H9 (cell line): ENCODE measurements around the gene ING1. TPM values are rescaled to one million over a fixed set of nuclear protein-coding genes. Genes with fewer than 3 reads are reported as not detected.

Source experiments
- DNase-seq: peaks from one replicate; pipeline ENCODE4 v3.0.0-alpha.2; 2017
- H2AFZ ChIP-seq: one replicate; pipeline ENCODE4 v1.6.1; 2013; ENCODE audit warnings: mild to moderate bottlenecking, low read length, control low read depth, moderate library complexity
- H2AK5ac ChIP-seq: 2 replicates; pipeline ENCODE4 v1.6.1; 2013; ENCODE audit warnings: low read length, control low read depth, mixed read lengths; ENCODE audit not compliant: insufficient read length
- H2BK120ac ChIP-seq: one replicate; pipeline ENCODE4 v1.6.1; 2013; ENCODE audit warnings: low read depth, mild to moderate bottlenecking, low read length, control low read depth, inconsistent platforms; ENCODE audit not compliant: poor library complexity, severe bottlenecking
- H2BK12ac ChIP-seq: 2 replicates; pipeline ENCODE4 v1.6.1; 2013; ENCODE audit warnings: low read length, control low read depth, mixed read lengths, low read depth; ENCODE audit not compliant: insufficient read length
- H2BK15ac ChIP-seq: 2 replicates; pipeline ENCODE4 v1.6.1; 2013; ENCODE audit warnings: low read depth, low read length, control low read depth
- H2BK20ac ChIP-seq: one replicate; pipeline ENCODE4 v1.6.1; 2013; ENCODE audit warnings: low read depth, mild to moderate bottlenecking, low read length, control low read depth, inconsistent platforms; ENCODE audit not compliant: poor library complexity, severe bottlenecking
- H2BK5ac ChIP-seq: 2 replicates; pipeline ENCODE4 v1.6.1; 2013; ENCODE audit warnings: low read length, control low read depth, mixed read lengths; ENCODE audit not compliant: insufficient read length
- H3K14ac ChIP-seq: 2 replicates; pipeline ENCODE4 v1.6.1; 2013; ENCODE audit warnings: low read length, control low read depth; ENCODE audit not compliant: insufficient read depth
- H3K18ac ChIP-seq: 2 replicates; pipeline ENCODE4 v1.6.1; 2013; ENCODE audit warnings: low read depth, mild to moderate bottlenecking, mixed read lengths, low read length, control low read depth; ENCODE audit not compliant: insufficient read length
- H3K23ac ChIP-seq: 2 replicates; pipeline ENCODE4 v1.6.1; 2013; ENCODE audit warnings: low read length, control low read depth, mixed read lengths, low read depth; ENCODE audit not compliant: insufficient read length
- H3K23me2 ChIP-seq: 2 replicates; pipeline ENCODE4 v1.6.1; 2013; ENCODE audit warnings: low read depth, mild to moderate bottlenecking, mixed read lengths, low read length, control low read depth; ENCODE audit not compliant: insufficient read length, poor library complexity, severe bottlenecking
- H3K27ac ChIP-seq: 2 replicates; pipeline ENCODE4 v1.5.1; 2013; ENCODE audit warnings: low read length, control low read depth, mixed read lengths, low read depth; ENCODE audit not compliant: insufficient read length
- H3K27me3 ChIP-seq: 2 replicates; pipeline ENCODE4 v1.6.1; 2013; ENCODE audit warnings: low read length, control low read depth, inconsistent platforms; ENCODE audit not compliant: insufficient read depth
- H3K4ac ChIP-seq: 2 replicates; pipeline ENCODE4 v1.6.1; 2013; ENCODE audit warnings: low read depth, mild to moderate bottlenecking, control low read depth, inconsistent platforms, low read length, moderate library complexity
- H3K4me1 ChIP-seq: 2 replicates; pipeline ENCODE4 v1.6.1; 2013; ENCODE audit warnings: low read length, control low read depth, inconsistent platforms; ENCODE audit not compliant: insufficient read depth
- H3K4me2 ChIP-seq: 2 replicates; pipeline ENCODE4 v1.6.1; 2013; ENCODE audit warnings: low read length, control low read depth, mixed read lengths; ENCODE audit not compliant: insufficient read length, insufficient read depth
- H3K56ac ChIP-seq: 2 replicates; pipeline ENCODE4 v1.6.1; 2013; ENCODE audit warnings: low read depth, mild to moderate bottlenecking, mixed read lengths, low read length, control low read depth; ENCODE audit not compliant: insufficient read length
- H3K79me1 ChIP-seq: 2 replicates; pipeline ENCODE4 v1.6.1; 2013; ENCODE audit warnings: low read depth, mild to moderate bottlenecking, moderate library complexity, low read length, control low read depth, inconsistent platforms; ENCODE audit not compliant: insufficient read depth, poor library complexity, severe bottlenecking
- H3K79me2 ChIP-seq: 2 replicates; pipeline ENCODE4 v1.6.1; 2013; ENCODE audit warnings: low read length, control low read depth, inconsistent platforms; ENCODE audit not compliant: insufficient read depth
- H3K9ac ChIP-seq: 2 replicates; pipeline ENCODE4 v1.6.1; 2013; ENCODE audit warnings: low read length, control low read depth, mixed read lengths; ENCODE audit not compliant: insufficient read length; ENCODE audit errors: extremely low read depth
- H3K9me3 ChIP-seq: one replicate; pipeline ENCODE4 v1.6.1; 2013; ENCODE audit warnings: low read depth, low read length, inconsistent platforms; ENCODE audit not compliant: control insufficient read depth
- H3T11ph ChIP-seq: one replicate; pipeline ENCODE4 v1.6.1; 2013; ENCODE audit warnings: mild to moderate bottlenecking, low read length, control low read depth, inconsistent platforms
- H4K20me1 ChIP-seq: one replicate; pipeline ENCODE4 v1.6.1; 2013; ENCODE audit not compliant: control insufficient read depth, insufficient read length, insufficient read depth
- H4K5ac ChIP-seq: 2 replicates; pipeline ENCODE4 v1.6.1; 2013; ENCODE audit warnings: low read depth, mild to moderate bottlenecking, mixed read lengths, low read length, control low read depth; ENCODE audit not compliant: insufficient read length
- H4K8ac ChIP-seq: replicated peaks from 2 replicates; pipeline ENCODE4 v1.6.1; 2013; ENCODE audit warnings: low read length, control low read depth, mixed read lengths, low read depth; ENCODE audit not compliant: insufficient read length
- H4K91ac ChIP-seq: 2 replicates; pipeline ENCODE4 v1.6.1; 2013; ENCODE audit warnings: low read depth, mild to moderate bottlenecking, moderate library complexity, mixed read lengths, low read length, control low read depth; ENCODE audit not compliant: insufficient read length
- H3K27ac Mint-ChIP-seq, 3 experiments: 2 replicates in 2 of 3; 3 replicates in 1 of 3; pipeline ENCODE4 v1.8.0; 2020 to 2021; ENCODE audit warnings: mixed read lengths in 3 of 3, mild to moderate bottlenecking in 1 of 3, moderate library complexity in 1 of 3
- H3K27me3 Mint-ChIP-seq: 2 replicates; pipeline ENCODE4 v1.8.0; 2021; ENCODE audit warnings: low read depth, mild to moderate bottlenecking, moderate library complexity, mixed read lengths
- H3K36me3 Mint-ChIP-seq, 3 experiments: 2 replicates in 2 of 3; 3 replicates in 1 of 3; pipeline ENCODE4 v1.8.0; 2020 to 2021; ENCODE audit warnings: low read depth in 3 of 3, mixed read lengths in 3 of 3; ENCODE audit not compliant: insufficient read depth in 1 of 3
- H3K4me1 Mint-ChIP-seq, 2 experiments: 2 replicates each; pipeline ENCODE4 v1.8.0; 2020; ENCODE audit warnings: mixed read lengths in 2 of 2
- H3K4me3 Mint-ChIP-seq, 2 experiments: 2 replicates in 1 of 2; 3 replicates in 1 of 2; pipeline ENCODE4 v1.8.0; 2020 to 2021; ENCODE audit warnings: mild to moderate bottlenecking in 2 of 2, mixed read lengths in 2 of 2, moderate library complexity in 1 of 2
- H3K9me3 Mint-ChIP-seq, 2 experiments: 2 replicates in 1 of 2; 3 replicates in 1 of 2; pipeline ENCODE4 v1.8.0; 2020; ENCODE audit warnings: mild to moderate bottlenecking in 2 of 2, mixed read lengths in 2 of 2, moderate library complexity in 1 of 2
- CTCF ChIP-seq: fragments of 200-600 bp; sonication (generic); conservative IDR thresholded peaks from 3 replicates; pipeline ENCODE4 v1.8.0; 2021; ENCODE audit warnings: antibody characterized with exemption, mild to moderate bottlenecking
- whole genome bisulfite sequencing: extraction: QIAGEN DNeasy Blood & Tissue Kit; methylation state at CpG from one replicate; pipeline ENCODE4 v1.1.7; 2013; ENCODE audit warnings: missing lambda C conversion rate, low lambda C conversion rate, mixed read lengths; ENCODE audit not compliant: insufficient read length; ENCODE audit errors: extremely low coverage; 5-methylcytosine and 5-hydroxymethylcytosine counted together
- total RNA-seq: library from RNA; stranded (reverse); gene quantifications from 2 replicates; pipeline ENCODE4 v1.2.1, GENCODE V29; 2021

The ING1 gene
- total RNA-seq, 1 experiment from 2014 or later, result 17.3 TPM

GRCh38 chr13:110731072-110731471, 17.6 kb downstream of the ING1 start:
- Histone ChIP-seq H2BK5ac (no peak overlapping the region), H2BK20ac (no peak overlapping the region), H3K27me3 (no peaks in the 10 kb centered on the region), H3K18ac (no peak overlapping the region), H2AK5ac (no peak overlapping the region), H4K91ac (no peak overlapping the region), H3K4me2 (no peak overlapping the region), H3K56ac (no peak overlapping the region), H4K20me1 (no peaks in the 10 kb centered on the region), H3K9me3 (no peaks in the 10 kb centered on the region), H3K79me2 (no peaks in the 10 kb centered on the region), H4K5ac (no peak overlapping the region), H2AFZ (no peak overlapping the region), H3T11ph (no peak overlapping the region), H2BK120ac (no peak overlapping the region), H3K4ac (no peak overlapping the region), H3K9ac (no peak overlapping the region), H3K14ac (no peak overlapping the region), H3K79me1 (no peaks in the 10 kb centered on the region), H2BK12ac (no peak overlapping the region), H3K23me2 (no peaks in the 10 kb centered on the region), H3K27ac (no peak overlapping the region), H3K4me1 (no peaks in the 10 kb centered on the region), H3K23ac (no peak overlapping the region), H4K8ac (no peak overlapping the region), H2BK15ac (no peak overlapping the region)
- no CpG with 5 or more reads among the region's 3 CpGs for whole genome bisulfite sequencing
- no peak overlapping the region for H3K4me3 Mint-ChIP-seq
- no peak for TF ChIP-seq CTCF
- no peaks in the 10 kb centered on the region for H3K27me3 Mint-ChIP-seq
- peaks cover 0 to 1% (median 0%) of the 10 kb centered on the region in 3 experiments; a peak in 1 of 7 replicates for H3K36me3 Mint-ChIP-seq
- H3K4me1 Mint-ChIP-seq, result no peaks in the 10 kb centered on the region
- no peak overlapping the region for H3K27ac Mint-ChIP-seq
- no peak for DNase-seq
- no peaks in the 10 kb centered on the region; a peak in 1 of 5 replicates for H3K9me3 Mint-ChIP-seq
